Glutamatergic neuron (in vitro differentiated cells): Measurements from ENCODE around the gene TARS3. TPM values are rescaled to one million over a fixed set of nuclear protein-coding genes. Genes with fewer than 3 reads are reported as not detected.

Experiments
- DNase-seq: peaks from one replicate; pipeline ENCODE4 v3.0.0; 2022
- H3K27ac Mint-ChIP-seq: one replicate; pipeline ENCODE4 v1.8.0; 2020; ENCODE audit warnings: mild to moderate bottlenecking, mixed read lengths, inconsistent platforms; ENCODE audit not compliant: unreplicated experiment
- H3K27me3 Mint-ChIP-seq: one replicate; pipeline ENCODE4 v1.8.0; 2020; ENCODE audit warnings: mild to moderate bottlenecking, moderate library complexity, mixed read lengths, inconsistent platforms; ENCODE audit not compliant: unreplicated experiment
- H3K36me3 Mint-ChIP-seq: one replicate; pipeline ENCODE4 v1.8.0; 2020; ENCODE audit warnings: mild to moderate bottlenecking, mixed read lengths, inconsistent platforms; ENCODE audit not compliant: unreplicated experiment
- H3K4me1 Mint-ChIP-seq: one replicate; pipeline ENCODE4 v1.8.0; 2020; ENCODE audit warnings: mild to moderate bottlenecking, low read depth, mixed read lengths, inconsistent platforms; ENCODE audit not compliant: unreplicated experiment
- H3K4me3 Mint-ChIP-seq: one replicate; pipeline ENCODE4 v1.8.0; 2020; ENCODE audit warnings: mild to moderate bottlenecking, mixed read lengths, inconsistent platforms; ENCODE audit not compliant: unreplicated experiment
- H3K9me3 Mint-ChIP-seq: one replicate; pipeline ENCODE4 v1.8.0; 2020; ENCODE audit warnings: mild to moderate bottlenecking, moderate library complexity, mixed read lengths, inconsistent platforms; ENCODE audit not compliant: unreplicated experiment
- CTCF ChIP-seq: fragments of 200-600 bp; sonication (generic); IDR thresholded peaks from one replicate; pipeline ENCODE4 v1.5.0; 2021; ENCODE audit not compliant: partially characterized antibody, unreplicated experiment
- total RNA-seq: library from RNA; stranded (reverse); fragmentation: NEBNext Ultra II Directional; extraction: Animal tissue kit (Norgen Biotek cat#: 25700); gene quantifications from one replicate; pipeline ENCODE4 v1.2.1, GENCODE V29; 2021; ENCODE audit not compliant: unreplicated experiment

TARS3 gene
- total RNA-seq, 1 donor from 2014 or later: 40.1 TPM

GRCh38 chr15:101612676-101613075 is 111.6 kb downstream of the TARS3 start:
- no peak for DNase-seq
- no peak for TF ChIP-seq CTCF
- peaks cover 13% of the 10 kb centered on the region for H3K27me3 Mint-ChIP-seq
- peaks cover 18% of the 10 kb centered on the region for H3K9me3 Mint-ChIP-seq
- H3K4me1 Mint-ChIP-seq: peaks cover 43% of the 10 kb centered on the region
- H3K27ac Mint-ChIP-seq: no peak overlapping the region
- H3K4me3 Mint-ChIP-seq: no peak overlapping the region
- H3K36me3 Mint-ChIP-seq: no peaks in the 10 kb centered on the region

GRCh38 chr15:101611580-101612299 is 112.5 kb downstream of the TARS3 start:
- Mint-ChIP-seq H3K27me3 (peaks cover 13% of the 10 kb centered on the region), H3K27ac (no peak overlapping the region), H3K9me3 (peaks cover 15% of the 10 kb centered on the region), H3K36me3 (no peaks in the 10 kb centered on the region), H3K4me3 (no peak overlapping the region), H3K4me1 (peaks cover 39% of the 10 kb centered on the region)
- no peak for DNase-seq
- no peak for TF ChIP-seq CTCF

GRCh38 chr15:101611007-101611406 is 113.3 kb downstream of the TARS3 start:
- Mint-ChIP-seq H3K4me1 (peaks cover 31% of the 10 kb centered on the region), H3K9me3 (peaks cover 15% of the 10 kb centered on the region), H3K36me3 (no peaks in the 10 kb centered on the region), H3K27me3 (peaks cover 13% of the 10 kb centered on the region), H3K4me3 (no peak overlapping the region), H3K27ac (no peak overlapping the region)
- no peak for DNase-seq
- no peak for TF ChIP-seq CTCF

- H3K9me3 Mint-ChIP-seq: peaks cover 15% of the 10 kb centered on the region
- H3K27ac Mint-ChIP-seq: no peak overlapping the region
- peaks cover 27% of the 10 kb centered on the region for H3K4me1 Mint-ChIP-seq
- no peak overlapping the region for H3K4me3 Mint-ChIP-seq
- no peak for TF ChIP-seq CTCF
- peaks cover 11% of the 10 kb centered on the region for H3K27me3 Mint-ChIP-seq
- H3K36me3 Mint-ChIP-seq: no peaks in the 10 kb centered on the region
- DNase-seq: no peak
These were observed 113.7 kb downstream of the TARS3 start for GRCh38 chr15:101610611-101611000.

- Mint-ChIP-seq H3K4me1 (peaks cover 22% of the 10 kb centered on the region), H3K27ac (no peak overlapping the region), H3K9me3 (peaks cover 15% of the 10 kb centered on the region), H3K27me3 (peaks cover 8% of the 10 kb centered on the region), H3K36me3 (no peaks in the 10 kb centered on the region), H3K4me3 (no peak overlapping the region)
- TF ChIP-seq CTCF: no peak
- DNase-seq: no peak
These were observed 114.3 kb downstream of the TARS3 start for GRCh38 chr15:101609742-101610610.
